GM18507 (cell line): ENCODE results near the gene PCDHA13.
"Not testable (repeated sequence)": the region's sequence is repeated elsewhere in the genome, so short reads cannot be mapped to it uniquely, and the experiment has no call there.

Source experiments
- DNase-seq: peaks from one replicate; pipeline ENCODE4 v3.0.0; 2011; ENCODE audit warnings: low read depth; ENCODE audit not compliant: insufficient read length; ENCODE audit errors: extremely low spot score
- FAIRE-seq: peaks from 2 replicates; lab custom pipeline; 2011; peaks lifted over from hg19 to GRCh38; lab: Jason Lieb, UNC

The PCDHA13 gene

GRCh38 chr5:140868721-140869554, 13.0 kb upstream of the PCDHA13 start, which contains the start of gene PCDHA11:
PCDHA11 (plus strand) TSS chr5:140868957; CDS start chr5:140869104, 147 bp downstream.
- DNase-seq: no peak
- FAIRE-seq: no peak

GRCh38 chr5:140869555-140869886, 12.4 kb upstream of the PCDHA13 start:
- DNase-seq: no peak
- FAIRE-seq: no peak

DNA sequence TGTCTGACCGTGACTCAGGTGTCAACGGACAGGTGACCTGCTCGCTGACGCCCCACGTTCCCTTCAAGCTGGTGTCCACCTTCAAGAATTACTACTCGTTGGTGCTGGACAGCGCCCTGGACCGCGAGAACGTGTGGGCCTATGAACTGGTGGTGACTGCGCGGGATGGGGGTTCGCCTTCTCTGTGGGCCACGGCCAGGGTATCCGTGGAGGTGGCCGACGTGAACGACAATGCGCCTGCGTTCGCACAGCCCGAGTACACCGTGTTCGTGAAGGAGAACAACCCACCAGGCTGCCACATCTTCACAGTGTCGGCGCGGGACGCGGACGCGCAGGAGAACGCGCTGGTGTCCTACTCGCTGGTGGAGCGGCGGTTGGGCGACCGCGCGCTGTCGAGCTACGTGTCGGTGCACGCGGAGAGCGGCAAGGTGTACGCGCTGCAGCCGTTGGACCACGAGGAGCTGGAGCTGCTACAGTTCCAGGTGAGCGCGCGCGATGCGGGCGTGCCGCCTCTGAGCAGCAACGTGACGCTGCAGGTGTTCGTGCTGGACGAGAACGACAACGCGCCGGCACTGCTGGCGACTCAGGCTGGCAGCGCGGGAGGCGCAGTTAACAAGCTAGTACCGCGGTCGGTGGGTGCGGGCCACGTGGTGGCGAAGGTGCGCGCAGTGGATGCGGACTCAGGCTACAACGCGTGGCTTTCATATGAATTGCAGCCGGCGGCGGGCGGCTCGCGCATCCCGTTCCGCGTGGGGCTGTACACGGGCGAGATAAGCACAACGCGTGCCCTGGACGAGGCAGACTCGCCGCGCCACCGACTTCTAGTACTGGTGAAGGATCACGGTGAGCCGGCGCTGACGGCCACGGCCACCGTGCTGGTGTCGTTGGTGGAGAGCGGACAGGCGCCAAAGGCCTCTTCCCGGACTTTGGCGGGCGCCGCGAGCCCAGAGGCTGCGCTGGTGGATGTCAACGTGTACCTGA, 11.4 kb upstream of the PCDHA13 start:
- FAIRE-seq: no peak
- no peak for DNase-seq

- FAIRE-seq (no peak), DNase-seq (no peak)
These were observed 6.5 kb upstream of the PCDHA13 start, which contains the start of gene PCDHA12 for GRCh38 chr5:140875085-140876065. PCDHA12 (plus strand) TSS chr5:140875308; CDS start chr5:140875473, 165 bp downstream.

DNA sequence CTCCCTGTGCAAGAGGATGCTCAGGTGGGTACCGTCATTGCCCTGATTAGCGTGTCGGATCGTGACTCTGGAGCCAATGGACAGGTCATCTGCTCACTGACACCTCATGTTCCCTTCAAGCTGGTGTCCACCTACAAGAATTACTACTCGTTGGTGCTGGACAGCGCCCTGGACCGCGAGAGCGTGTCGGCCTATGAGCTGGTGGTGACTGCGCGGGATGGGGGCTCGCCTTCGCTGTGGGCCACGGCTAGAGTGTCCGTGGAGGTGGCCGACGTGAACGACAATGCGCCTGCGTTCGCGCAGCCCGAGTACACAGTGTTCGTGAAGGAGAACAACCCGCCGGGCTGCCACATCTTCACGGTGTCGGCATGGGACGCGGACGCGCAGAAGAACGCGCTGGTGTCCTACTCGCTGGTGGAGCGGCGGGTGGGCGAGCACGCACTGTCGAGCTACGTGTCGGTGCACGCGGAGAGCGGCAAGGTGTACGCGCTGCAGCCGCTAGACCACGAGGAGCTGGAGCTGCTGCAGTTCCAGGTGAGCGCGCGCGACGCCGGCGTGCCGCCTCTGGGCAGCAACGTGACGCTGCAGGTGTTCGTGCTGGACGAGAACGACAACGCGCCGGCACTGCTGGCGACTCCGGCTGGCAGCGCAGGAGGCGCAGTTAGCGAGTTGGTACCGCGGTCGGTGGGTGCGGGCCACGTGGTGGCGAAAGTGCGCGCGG, 5.2 kb upstream of the PCDHA13 start:
- not testable (repeated sequence) for FAIRE-seq, DNase-seq

GRCh38 chr5:140877262-140877581, 4.7 kb upstream of the PCDHA13 start:
- FAIRE-seq (no peak), DNase-seq (no peak)

- FAIRE-seq (no peak), DNase-seq (no peak)
These were observed 621 bp downstream of the PCDHA13 start for GRCh38 chr5:140882591-140882899.

DNA sequence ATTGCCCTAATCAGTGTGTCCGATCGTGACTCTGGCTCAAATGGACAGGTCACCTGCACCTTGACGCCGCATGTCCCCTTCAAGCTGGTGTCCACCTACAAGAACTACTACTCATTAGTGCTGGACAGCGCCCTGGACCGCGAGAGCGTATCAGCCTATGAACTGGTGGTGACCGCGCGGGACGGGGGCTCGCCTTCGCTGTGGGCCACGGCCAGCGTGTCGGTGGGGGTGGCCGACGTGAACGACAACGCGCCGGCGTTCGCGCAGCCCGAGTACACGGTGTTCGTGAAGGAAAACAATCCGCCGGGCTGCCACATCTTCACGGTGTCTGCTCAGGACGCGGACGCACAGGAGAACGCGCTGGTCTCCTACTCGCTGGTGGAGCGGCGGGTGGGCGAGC, 1.4 kb downstream of the PCDHA13 start:
- FAIRE-seq (no peak), DNase-seq (no peak)

DNA sequence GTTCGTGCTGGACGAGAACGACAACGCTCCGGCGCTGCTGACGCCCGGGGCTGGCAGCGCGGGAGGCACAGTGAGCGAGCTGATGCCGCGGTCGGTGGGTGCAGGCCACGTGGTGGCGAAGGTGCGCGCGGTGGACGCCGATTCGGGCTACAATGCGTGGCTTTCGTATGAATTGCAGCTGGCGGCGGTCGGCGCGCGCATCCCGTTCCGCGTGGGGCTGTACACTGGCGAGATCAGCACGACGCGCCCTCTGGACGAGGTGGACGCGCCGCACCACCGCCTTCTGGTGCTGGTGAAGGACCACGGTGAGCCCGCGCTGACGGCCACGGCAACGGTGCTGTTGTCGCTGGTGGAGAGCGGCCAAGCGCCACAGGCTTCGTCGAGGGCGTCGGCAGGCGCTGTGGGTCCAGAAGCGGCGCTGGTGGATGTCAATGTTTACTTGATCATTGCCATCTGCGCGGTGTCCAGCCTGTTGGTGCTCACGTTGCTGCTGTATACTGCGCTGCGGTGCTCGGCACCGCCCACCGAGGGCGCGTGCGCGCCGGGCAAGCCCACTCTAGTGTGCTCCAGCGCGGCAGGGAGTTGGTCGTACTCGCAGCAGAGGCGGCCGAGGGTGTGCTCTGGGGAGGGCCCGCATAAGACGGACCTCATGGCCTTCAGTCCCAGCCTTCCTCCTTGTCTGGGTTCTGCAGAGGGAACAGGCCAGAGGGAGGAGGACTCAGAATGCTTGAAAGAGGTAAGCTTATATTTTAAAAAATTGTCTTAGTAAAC, 2.2 kb downstream of the PCDHA13 start:
- DNase-seq: no peak
- FAIRE-seq: no peak

DNA sequence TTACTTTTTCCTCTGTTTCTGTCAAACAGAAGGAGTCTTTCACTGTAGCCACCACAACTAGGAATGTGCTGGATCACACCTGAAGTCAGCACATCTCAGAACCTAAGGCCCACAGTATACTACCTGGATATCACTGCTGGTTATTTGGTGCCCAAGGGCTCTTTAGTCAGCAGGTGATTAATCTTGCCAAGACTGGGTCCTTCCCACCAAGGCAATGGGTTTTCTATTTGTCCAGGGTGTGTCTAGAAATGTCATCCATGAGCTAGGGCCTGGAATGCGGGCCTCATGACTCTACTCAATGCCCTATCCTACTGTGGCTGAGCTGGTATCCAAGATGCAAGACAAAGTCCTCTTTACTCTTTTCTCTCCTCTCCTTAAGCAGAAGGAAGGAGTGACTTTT, 34.4 kb downstream of the PCDHA13 start:
- no peak for FAIRE-seq
- DNase-seq: no peak

DNA sequence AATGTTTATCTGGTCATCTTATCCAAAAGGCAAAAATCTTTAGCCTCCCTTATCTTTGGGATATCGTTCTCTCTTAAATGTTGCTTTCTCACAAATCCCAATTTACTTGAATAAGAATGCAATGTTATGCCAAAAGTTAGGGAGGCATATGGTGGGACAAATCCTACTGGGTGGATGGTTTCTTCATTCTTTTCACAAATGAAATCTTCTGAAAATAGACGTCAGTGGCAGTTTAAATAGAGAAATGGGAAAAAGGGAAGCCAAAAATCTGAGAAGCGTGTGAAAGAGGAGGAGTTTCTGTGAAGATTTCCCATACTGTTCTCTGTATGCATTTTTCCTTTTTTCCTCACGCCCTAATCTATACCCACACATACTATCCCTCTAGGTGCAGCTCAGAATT, 41.7 kb downstream of the PCDHA13 start:
- FAIRE-seq (no peak), DNase-seq (no peak)

DNA sequence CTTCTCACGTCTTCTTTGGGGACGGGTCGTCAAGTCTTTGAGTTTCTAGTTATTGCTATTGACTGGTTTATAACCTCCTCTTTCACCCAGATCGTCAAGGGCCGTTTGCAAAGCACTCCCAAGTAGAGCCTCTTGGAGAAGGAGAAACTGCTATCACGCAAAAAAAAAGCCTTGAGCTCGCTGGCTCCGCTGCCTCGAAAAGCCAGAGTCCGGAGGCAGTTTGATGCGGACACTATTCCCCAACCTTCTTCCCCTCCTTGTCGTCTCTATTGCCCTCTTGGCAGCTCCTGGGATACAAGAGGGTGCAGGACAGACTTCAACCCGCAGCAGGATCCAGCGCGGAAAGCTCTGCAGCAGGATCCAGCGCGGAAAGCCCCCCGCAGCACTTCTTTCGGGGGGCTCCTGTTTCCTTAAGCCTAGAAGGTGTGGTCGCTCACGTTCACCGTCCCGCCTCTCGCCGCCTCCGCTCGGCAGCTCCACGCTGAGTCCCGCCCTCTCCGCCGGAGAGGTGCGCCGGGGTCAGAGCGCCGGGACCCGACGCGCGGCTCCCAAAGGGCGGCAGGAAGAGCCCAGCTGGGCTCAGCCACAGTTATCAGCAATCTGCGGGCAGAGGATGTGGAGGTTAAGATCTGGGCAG, 44.0 kb downstream of the PCDHA13 start, which contains the start of gene PCDHAC1:
Gene PCDHAC1, plus strand, starts transcription at position 494 of the 637 bp plus-strand sequence. CDS start 594 bp downstream, outside the sequence.
- FAIRE-seq (no peak), DNase-seq (no peak)

GRCh38 chr5:140926443-140927227, 44.7 kb downstream of the PCDHA13 start:
- DNase-seq (no peak), FAIRE-seq (no peak)

GRCh38 chr5:140927228-140927573, 45.3 kb downstream of the PCDHA13 start:
- DNase-seq: no peak
- FAIRE-seq: no peak
